Sigmoid colon (tissue), 7 donors: ENCODE measurements around the gene UGT2B17. TPM values are rescaled to one million over a fixed set of nuclear protein-coding genes. Genes with fewer than 3 reads are reported as not detected.
"Not testable (repeated sequence)": the region's sequence is repeated elsewhere in the genome, so short reads cannot be mapped to it uniquely, and the experiment has no call there.

ENCODE experiments used
- DNase-seq: peaks from one replicate; pipeline ENCODE4 v3.0.0-alpha.2; 2019
- H3K27ac ChIP-seq, 4 donors: fragments of 200-600 bp; sonication (generic); one replicate each; pipeline ENCODE4 v1.5.1; 2016 to 2019; ENCODE audit warnings: mild to moderate bottlenecking in 1 of 4
- H3K27me3 ChIP-seq, 3 donors: fragments of 200-600 bp; sonication (generic); one replicate each; pipeline ENCODE4 v1.5.1; 2019; ENCODE audit warnings: mild to moderate bottlenecking in 1 of 3
- H3K36me3 ChIP-seq, 4 donors: fragments of 200-600 bp; sonication (generic); one replicate each; pipeline ENCODE4 v1.5.1; 2016 to 2019
- H3K4me1 ChIP-seq, 4 donors: fragments of 200-600 bp; sonication (generic); one replicate each; pipeline ENCODE4 v1.5.1; 2017 to 2019
- H3K4me3 ChIP-seq, 4 donors: fragments of 200-600 bp; sonication (generic); one replicate each; pipeline ENCODE4 v1.5.1; 2017 to 2019; ENCODE audit warnings: mild to moderate bottlenecking in 2 of 4, moderate library complexity in 1 of 4
- H3K9me3 ChIP-seq, 4 donors: fragments of 200-600 bp in 3 of 4; sonication (generic) in 3 of 4; one replicate each; pipeline versions ENCODE4 v1.5.1 to v1.6.1; 2013 to 2019
- EP300 ChIP-seq, 4 donors: sonication (generic); formaldehyde crosslinking; IDR thresholded peaks; one replicate each; pipeline ENCODE4 v1.6.1; 2017; ENCODE audit warnings: antibody characterized with exemption in 4 of 4
- POLR2A ChIP-seq, 2 donors: fragments of 450-650 bp; IDR thresholded peaks; one replicate each; pipeline ENCODE4 v1.6.1; 2016; ENCODE audit warnings: antibody characterized with exemption in 2 of 2, mild to moderate bottlenecking in 2 of 2, moderate library complexity in 2 of 2
- POLR2AphosphoS5 ChIP-seq, 4 donors: sonication (generic); formaldehyde crosslinking; IDR thresholded peaks; one replicate each; pipeline ENCODE4 v1.6.1; 2017; ENCODE audit warnings: antibody characterized with exemption in 4 of 4
- WGBS, 2 donors: extraction: QIAGEN DNeasy Blood & Tissue Kit; methylation state at CpG; one replicate each; pipeline ENCODE4 v1.1.7; 2013; 5-methylcytosine and 5-hydroxymethylcytosine counted together
- intact Hi-C: fragments of 100-400 bp; cut with DNase I; formaldehyde crosslinking; loops from one replicate; pipeline ENCODE4 v1.15.1; 2023
- polyA plus RNA-seq, 3 donors: library from polyadenylated mRNA; stranded (reverse); fragments of 200-250 nt; gene quantifications; one replicate each; pipeline ENCODE4 v1.2.3, GENCODE V29; 2013
- total RNA-seq, 4 donors: library from RNA; depleted of rRNA; stranded (reverse); fragments of >200 nt; gene quantifications; one replicate each; pipeline ENCODE4 v1.1.0, GENCODE V29; 2016
- TF ChIP-seq, protein P1 (sequence below), 4 experiments: fragments of 450-650 bp in 3 of 4; fragments of 200-600 bp in 1 of 4; IDR thresholded peaks; one replicate each; pipeline ENCODE4 v1.5.1; 2016 to 2019; ENCODE audit warnings: antibody characterized with exemption in 4 of 4, mild to moderate bottlenecking in 3 of 4, moderate library complexity in 2 of 4
- donor health status: healthy with polysubstance abuse.
- donor health status: Bipolar disorder and iron deficiency.
- donor health status: healthy.

UGT2B17 gene
- 1 to 10 TPM in 1 of 4 donors, not detected in 3; 1.1 TPM for total RNA-seq
- polyA plus RNA-seq, result 100 to 1,000 TPM in 1 of 3 donors, 10 to 100 TPM in 1, not detected in 1; 83.5 to 376 TPM

DNA sequence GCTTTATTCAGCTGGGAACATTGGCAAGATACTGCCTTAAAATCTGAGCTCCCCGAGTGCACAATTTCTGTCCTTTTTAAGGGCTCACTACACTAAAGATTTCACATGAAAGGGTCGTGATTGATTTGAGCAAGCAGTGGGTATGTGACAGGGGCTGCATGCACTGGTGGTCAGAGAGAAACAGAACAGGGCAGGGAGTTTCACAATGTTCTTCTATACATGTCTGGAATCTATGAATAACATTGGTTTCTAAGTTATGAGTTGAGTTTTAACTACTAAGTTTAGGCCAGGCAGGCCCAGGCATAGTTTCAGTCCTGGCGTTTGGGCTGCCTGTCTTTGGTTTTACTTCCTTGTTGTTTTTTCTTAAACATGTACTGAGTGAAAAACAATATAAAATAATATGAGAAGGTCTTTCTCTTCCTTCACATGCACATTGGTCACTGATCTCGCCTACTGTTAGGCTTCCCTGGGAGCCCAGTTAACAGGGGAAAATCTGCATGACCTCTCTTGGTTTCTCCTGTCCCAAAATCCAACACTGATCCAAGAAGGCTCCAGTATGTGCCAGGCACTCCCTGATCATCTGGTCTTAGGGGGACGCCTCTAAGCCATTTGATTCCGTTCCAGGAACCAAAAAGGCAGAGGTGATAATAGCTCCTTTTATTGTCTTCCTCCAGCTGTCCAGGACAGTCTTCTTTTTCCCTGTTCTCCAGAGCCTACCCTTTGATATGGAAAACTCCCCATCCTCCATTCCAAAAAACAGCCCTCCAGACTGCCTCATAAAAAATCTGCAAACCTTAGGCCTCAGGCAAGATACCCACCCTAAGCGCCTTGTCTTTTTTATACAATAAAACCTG is at the start of gene UGT2B17:
Gene UGT2B17 (minus strand): TSS at position 51 of the 854 bp plus-strand sequence. CDS start 7,838 bp downstream, outside the sequence.
- Histone ChIP-seq H3K27me3 (no peaks in the 10 kb centered on the region), H3K4me3 (no peak within 1 kb of the TSS), H3K4me1 (no peaks in the 10 kb centered on the region), H3K27ac (no peak within 1 kb of the TSS), H3K36me3 (no peaks in the 10 kb centered on the region), H3K9me3 (no peaks in the 10 kb centered on the region)
- no peak for TF ChIP-seq POLR2AphosphoS5 (IDR thresholded peaks at IDR 0.05)
- no peak for TF ChIP-seq POLR2A (IDR thresholded peaks at IDR 0.05)
- no peak for TF ChIP-seq EP300 (IDR thresholded peaks at IDR 0.05)
- TF ChIP-seq, protein P1, sequence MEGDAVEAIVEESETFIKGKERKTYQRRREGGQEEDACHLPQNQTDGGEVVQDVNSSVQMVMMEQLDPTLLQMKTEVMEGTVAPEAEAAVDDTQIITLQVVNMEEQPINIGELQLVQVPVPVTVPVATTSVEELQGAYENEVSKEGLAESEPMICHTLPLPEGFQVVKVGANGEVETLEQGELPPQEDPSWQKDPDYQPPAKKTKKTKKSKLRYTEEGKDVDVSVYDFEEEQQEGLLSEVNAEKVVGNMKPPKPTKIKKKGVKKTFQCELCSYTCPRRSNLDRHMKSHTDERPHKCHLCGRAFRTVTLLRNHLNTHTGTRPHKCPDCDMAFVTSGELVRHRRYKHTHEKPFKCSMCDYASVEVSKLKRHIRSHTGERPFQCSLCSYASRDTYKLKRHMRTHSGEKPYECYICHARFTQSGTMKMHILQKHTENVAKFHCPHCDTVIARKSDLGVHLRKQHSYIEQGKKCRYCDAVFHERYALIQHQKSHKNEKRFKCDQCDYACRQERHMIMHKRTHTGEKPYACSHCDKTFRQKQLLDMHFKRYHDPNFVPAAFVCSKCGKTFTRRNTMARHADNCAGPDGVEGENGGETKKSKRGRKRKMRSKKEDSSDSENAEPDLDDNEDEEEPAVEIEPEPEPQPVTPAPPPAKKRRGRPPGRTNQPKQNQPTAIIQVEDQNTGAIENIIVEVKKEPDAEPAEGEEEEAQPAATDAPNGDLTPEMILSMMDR (IDR thresholded peaks at IDR 0.05), result no peak
- intact Hi-C loops, result no loop called here
- 65% methylated on average over 7 of the region's 7 CpGs; no CpG with 5 or more reads in 1 of the 2 donors for WGBS, 2 donors
- no peak for DNase-seq

DNA sequence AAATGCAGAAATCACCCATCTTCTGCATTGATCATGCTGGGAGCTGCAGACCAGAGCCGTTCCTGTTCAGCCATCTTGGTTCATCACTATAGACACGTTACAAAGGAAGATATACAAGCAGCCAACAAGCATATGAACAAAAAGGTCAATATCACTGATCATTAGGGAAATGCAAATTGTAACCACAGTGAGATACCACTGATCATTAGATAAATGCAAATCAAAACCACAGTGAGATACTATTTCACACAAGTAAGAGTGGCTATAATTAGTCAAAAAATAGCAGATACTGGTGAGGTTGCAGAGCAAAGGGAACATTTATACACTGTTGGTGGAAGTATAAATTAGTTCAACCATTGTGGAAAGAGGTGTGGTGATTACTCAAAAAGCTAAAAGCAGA is 46.6 kb upstream of the UGT2B17 start:
- H3K27ac ChIP-seq, H3K36me3 ChIP-seq, H3K4me1 ChIP-seq, intact Hi-C loops, H3K9me3 ChIP-seq, DNase-seq, H3K4me3 ChIP-seq, H3K27me3 ChIP-seq: not testable (repeated sequence)
- 84% methylated on average over 2 of the region's 2 CpGs; no CpG with 5 or more reads in 1 of the 2 donors for WGBS, 2 donors

DNA sequence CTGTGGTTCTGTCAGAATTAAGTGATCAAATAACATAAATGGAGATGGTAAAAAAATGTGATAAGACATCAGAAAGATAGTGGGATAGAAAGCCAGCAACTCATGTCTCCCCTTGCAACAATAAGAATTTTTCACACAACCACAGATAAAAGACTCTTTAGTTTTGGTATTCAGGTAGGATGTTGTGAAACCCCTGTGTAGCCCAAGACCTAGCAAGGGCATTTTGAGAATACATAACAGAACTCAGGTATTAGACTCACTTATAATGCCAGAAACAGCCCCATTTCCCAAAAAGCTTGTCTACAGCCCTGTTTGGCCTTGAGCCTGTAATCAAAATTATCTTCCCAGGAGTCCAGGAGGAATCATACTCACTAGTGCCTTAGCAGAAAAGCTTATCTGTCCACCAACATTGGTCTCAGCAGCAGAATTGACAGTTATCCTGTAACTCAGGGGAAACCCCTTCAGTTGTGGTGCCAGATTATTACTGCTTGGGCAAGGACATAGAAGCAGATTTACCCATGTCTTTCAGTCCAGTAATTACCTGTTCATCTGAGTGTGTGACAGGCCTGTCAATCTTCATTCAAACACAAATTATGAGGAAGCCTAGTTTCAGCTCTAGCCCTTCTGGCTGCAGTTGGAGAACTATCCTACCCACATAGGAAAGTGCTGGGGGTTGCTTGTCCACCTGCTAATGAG is 41.0 kb upstream of the UGT2B17 start:
- intact Hi-C loops, result no loop called here
- no peak overlapping the region for H3K27ac ChIP-seq
- no peak for DNase-seq

DNA sequence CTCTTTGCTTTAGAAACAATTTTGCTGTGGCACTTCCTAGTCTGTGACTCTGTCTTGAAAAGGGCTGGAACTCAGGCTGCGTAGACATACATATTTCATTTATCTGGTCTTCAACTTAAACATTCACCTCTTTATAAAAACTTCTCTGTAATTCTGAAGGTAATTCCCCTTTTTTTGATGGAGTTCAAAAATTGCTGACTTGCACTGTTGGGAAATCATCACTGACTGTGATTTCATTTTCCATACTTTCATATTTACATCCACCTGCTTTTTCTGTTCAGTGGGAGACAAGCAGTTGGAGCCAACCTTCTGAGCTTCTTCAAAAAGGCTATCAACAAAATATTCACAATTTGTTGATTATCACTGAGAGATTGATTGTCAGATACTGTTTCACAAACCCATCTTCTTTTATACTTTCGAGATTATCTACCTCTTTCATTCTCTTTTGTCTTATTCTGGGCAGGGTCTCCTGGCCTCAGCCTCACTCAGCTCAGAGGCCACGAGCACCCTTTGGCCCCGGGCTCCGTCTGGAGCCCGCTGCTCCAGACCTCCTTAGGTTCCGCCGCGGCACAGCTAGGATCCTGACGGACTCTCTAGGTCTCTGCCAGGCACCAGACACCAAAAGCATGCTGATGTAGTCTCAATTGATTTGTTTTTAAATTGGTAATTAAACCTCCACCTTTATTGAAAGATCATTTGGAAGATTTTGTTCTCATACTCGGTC is 39.7 kb upstream of the UGT2B17 start:
- 92% methylated on average over 11 of the region's 11 CpGs; no CpG with 5 or more reads in 1 of the 2 donors for WGBS, 2 donors
- DNase-seq, result no peak
- Histone ChIP-seq H3K4me1 (no peaks in the 10 kb centered on the region), H3K27me3 (no peaks in the 10 kb centered on the region), H3K36me3 (no peaks in the 10 kb centered on the region), H3K9me3 (no peaks in the 10 kb centered on the region), H3K4me3 (no peak overlapping the region), H3K27ac (no peak overlapping the region)
- TF ChIP-seq, protein P1 (IDR thresholded peaks at IDR 0.05), result no peak
- TF ChIP-seq EP300 (IDR thresholded peaks at IDR 0.05) (no peak), POLR2AphosphoS5 (IDR thresholded peaks at IDR 0.05) (no peak), POLR2A (IDR thresholded peaks at IDR 0.05) (no peak)
- intact Hi-C loops, result no loop called here

More for the DNA sequence above, 41.0 kb upstream of the UGT2B17 start:
- no peak for TF ChIP-seq POLR2AphosphoS5 (IDR thresholded peaks at IDR 0.05)
- TF ChIP-seq, protein P1 (IDR thresholded peaks at IDR 0.05), result no peak
- no peak for TF ChIP-seq EP300 (IDR thresholded peaks at IDR 0.05)
- TF ChIP-seq POLR2A (IDR thresholded peaks at IDR 0.05), result no peak
- H3K27me3 ChIP-seq, result no peaks in the 10 kb centered on the region
- no peaks in the 10 kb centered on the region for H3K9me3 ChIP-seq
- H3K36me3 ChIP-seq, result no peaks in the 10 kb centered on the region
- H3K4me1 ChIP-seq, result no peaks in the 10 kb centered on the region
- H3K4me3 ChIP-seq, result no peak overlapping the region

DNA sequence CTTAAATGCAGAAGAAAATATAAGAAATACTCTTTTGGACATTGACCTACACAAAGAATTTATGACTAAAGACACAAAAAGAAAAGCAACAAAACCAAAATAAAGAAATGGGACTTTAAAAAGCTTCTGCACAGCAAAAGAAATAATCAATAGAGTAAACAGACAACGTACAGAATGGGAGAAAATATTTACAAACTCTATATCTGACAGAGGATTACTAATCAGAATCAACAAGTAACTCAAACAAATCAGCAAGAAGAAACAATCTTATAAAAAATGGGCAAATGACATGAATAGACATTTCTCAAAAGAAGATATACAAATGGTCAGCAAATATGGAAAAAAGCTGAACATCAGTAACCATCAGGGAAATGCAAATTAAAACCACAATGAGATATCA is 37.6 kb upstream of the UGT2B17 start:
- WGBS, 2 donors, result 70% methylated on average over 1 of the region's 1 CpG; no CpG with 5 or more reads in 1 of the 2 donors
- no peaks in the 10 kb centered on the region for H3K36me3 ChIP-seq
- no peak overlapping the region for H3K27ac ChIP-seq
- no peaks in the 10 kb centered on the region for H3K27me3 ChIP-seq
- DNase-seq, result no peak
- no peak overlapping the region for H3K4me3 ChIP-seq
- intact Hi-C loops, result no loop called here
- no peak for TF ChIP-seq POLR2A (IDR thresholded peaks at IDR 0.05)
- TF ChIP-seq, protein P1 (IDR thresholded peaks at IDR 0.05), result no peak
- no peaks in the 10 kb centered on the region for H3K4me1 ChIP-seq
- H3K9me3 ChIP-seq, result no peaks in the 10 kb centered on the region
